Measurements from ENCODE around the gene EEPD1.

DNA sequence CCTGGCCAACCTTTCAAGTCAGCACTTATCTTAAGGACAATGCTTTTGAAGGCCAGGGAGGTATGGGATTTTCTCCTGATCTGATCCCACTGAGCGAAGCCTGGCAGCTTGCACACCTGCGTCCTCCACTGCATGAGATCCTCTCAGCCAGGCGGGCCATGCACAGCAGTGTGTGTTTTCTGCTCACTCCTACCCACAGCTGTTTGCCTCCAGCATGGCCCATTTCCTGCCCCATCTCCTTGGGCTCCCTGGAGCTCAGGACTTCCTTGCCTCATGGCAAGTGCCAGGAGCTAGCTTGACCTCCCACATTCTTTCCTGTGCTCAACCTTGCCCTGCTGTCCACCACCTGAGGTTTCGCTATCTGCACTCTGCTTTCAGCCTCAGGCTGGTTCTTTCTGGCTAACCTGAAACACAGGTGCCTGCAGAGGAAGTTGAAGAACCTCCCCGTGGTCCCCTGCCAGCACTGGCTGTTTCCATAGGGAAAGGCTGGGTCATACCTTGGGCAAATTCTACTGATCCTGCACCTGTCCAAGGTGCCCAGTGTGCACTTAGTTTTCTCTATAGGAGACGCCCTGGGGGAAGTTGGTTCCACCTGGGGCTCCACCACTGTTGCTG lies 43.9 kb upstream of the EEPD1 start:
- TF ChIP-seq POLR2AphosphoS5 (IDR thresholded peaks at IDR 0.05; ENCODE audit: low read depth, low read length) (no peak), POLR2A (IDR thresholded peaks at IDR 0.05; ENCODE audit: low read depth, low read length) (no peak), TAF1 (IDR thresholded peaks at IDR 0.05; ENCODE audit: low read depth, low read length) (no peak), PAX5 (IDR thresholded peaks at IDR 0.05; ENCODE audit: insufficient read depth, low read length, severe bottlenecking) (no peak), SPI1 (IDR thresholded peaks at IDR 0.05; ENCODE audit: low read depth, low read length) (no peak), POU2F2 (IDR thresholded peaks at IDR 0.05; ENCODE audit: low read depth, low read length) (no peak)
